Endothelial cell of umbilical vein (primary cell): ENCODE data around the gene COL20A1.

Source experiments
- EZH2 ChIP-seq: IDR thresholded peaks from 2 replicates; pipeline ENCODE4 v1.6.1; 2012; ENCODE audit warnings: borderline replicate concordance, low read depth, mild to moderate bottlenecking, moderate library complexity, low read length, inconsistent platforms; ENCODE audit not compliant: severe bottlenecking
- FOS ChIP-seq: IDR thresholded peaks from 2 replicates; pipeline ENCODE4 v1.6.1; 2011; ENCODE audit warnings: mild to moderate bottlenecking, low read length, moderate library complexity, borderline replicate concordance; ENCODE audit not compliant: insufficient read depth
- JUN ChIP-seq: IDR thresholded peaks from 2 replicates; pipeline ENCODE4 v1.6.1; 2011; ENCODE audit warnings: borderline replicate concordance, low read depth; ENCODE audit not compliant: insufficient read length, insufficient read depth
- MYC ChIP-seq: IDR thresholded peaks from one replicate; pipeline ENCODE4 v1.6.1; 2011; ENCODE audit warnings: mild to moderate bottlenecking, low read depth, low read length
- POLR2A ChIP-seq: IDR thresholded peaks from 2 replicates; pipeline ENCODE4 v1.6.1; 2012; ENCODE audit warnings: low read depth, mild to moderate bottlenecking, control low read depth, low read length
- POLR2AphosphoS5 ChIP-seq: IDR thresholded peaks from 2 replicates; pipeline ENCODE4 v1.6.1; 2012; ENCODE audit warnings: low read depth, mild to moderate bottlenecking, control low read depth, low read length, moderate library complexity; ENCODE audit not compliant: insufficient read depth
- TF ChIP-seq, protein P1 (sequence below), 2 donors: IDR thresholded peaks; 1 replicate in 1 of 2; 2 replicates in 1 of 2; pipeline ENCODE4 v1.5.1; 2011; ENCODE audit warnings: low read length in 2 of 2, mild to moderate bottlenecking in 2 of 2, moderate library complexity in 2 of 2, control low read depth in 1 of 2, inconsistent platforms in 1 of 2, low read depth in 1 of 2; ENCODE audit not compliant: insufficient read depth in 1 of 2; ENCODE audit errors: extremely low read depth in 1 of 2
- TF ChIP-seq, protein P2 (sequence below): IDR thresholded peaks from 2 replicates; pipeline ENCODE4 v1.6.1; 2011; ENCODE audit not compliant: insufficient read depth, insufficient read length

DNA sequence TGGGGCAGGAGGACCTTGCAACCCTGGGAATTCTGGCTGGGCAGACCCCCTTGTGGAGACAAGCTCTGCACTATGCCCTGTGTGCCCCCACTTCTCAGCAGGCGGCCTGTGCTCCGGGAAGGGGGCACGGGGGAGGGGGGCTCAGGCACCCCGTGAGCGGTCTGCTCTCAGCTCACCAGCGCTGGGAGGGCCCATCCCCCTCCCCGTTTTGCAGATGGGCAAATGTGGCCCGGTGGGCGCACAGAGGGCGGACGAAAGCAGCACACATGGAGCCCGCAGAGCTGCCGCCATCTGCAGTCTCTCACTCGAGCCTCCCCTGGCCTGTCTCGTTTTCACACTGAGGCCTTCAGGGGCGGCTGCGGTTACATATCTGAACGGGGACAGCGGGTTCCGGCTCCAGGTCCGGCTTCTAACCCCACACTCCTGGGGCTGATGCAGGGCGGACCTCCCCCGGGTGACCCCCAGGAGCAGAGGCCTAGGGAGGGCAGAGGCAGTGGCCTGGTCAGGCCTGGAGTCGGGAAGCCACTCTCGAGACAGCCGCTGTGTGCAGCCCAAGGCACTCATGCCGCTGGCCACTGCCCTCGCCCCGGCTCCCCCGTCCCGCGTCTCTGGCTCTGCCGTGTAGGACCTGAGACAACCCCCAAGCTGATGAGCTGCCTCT is 54.2 kb downstream of the COL20A1 start:
- TF ChIP-seq, protein P1, sequence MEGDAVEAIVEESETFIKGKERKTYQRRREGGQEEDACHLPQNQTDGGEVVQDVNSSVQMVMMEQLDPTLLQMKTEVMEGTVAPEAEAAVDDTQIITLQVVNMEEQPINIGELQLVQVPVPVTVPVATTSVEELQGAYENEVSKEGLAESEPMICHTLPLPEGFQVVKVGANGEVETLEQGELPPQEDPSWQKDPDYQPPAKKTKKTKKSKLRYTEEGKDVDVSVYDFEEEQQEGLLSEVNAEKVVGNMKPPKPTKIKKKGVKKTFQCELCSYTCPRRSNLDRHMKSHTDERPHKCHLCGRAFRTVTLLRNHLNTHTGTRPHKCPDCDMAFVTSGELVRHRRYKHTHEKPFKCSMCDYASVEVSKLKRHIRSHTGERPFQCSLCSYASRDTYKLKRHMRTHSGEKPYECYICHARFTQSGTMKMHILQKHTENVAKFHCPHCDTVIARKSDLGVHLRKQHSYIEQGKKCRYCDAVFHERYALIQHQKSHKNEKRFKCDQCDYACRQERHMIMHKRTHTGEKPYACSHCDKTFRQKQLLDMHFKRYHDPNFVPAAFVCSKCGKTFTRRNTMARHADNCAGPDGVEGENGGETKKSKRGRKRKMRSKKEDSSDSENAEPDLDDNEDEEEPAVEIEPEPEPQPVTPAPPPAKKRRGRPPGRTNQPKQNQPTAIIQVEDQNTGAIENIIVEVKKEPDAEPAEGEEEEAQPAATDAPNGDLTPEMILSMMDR (IDR thresholded peaks at IDR 0.05; ENCODE audit: extremely low read depth in 1 of 2, insufficient read depth in 1 of 2, low read depth in 1 of 2, low read length in 2 of 2) = no peak
- TF ChIP-seq MYC (no peak), POLR2AphosphoS5 (no peak), POLR2A (no peak), EZH2 (no peak), JUN (no peak), FOS (no peak)
- TF ChIP-seq, protein P2, sequence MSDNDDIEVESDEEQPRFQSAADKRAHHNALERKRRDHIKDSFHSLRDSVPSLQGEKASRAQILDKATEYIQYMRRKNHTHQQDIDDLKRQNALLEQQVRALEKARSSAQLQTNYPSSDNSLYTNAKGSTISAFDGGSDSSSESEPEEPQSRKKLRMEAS = no peak
